GM19372 (cell line): ENCODE measurements around the gene PTPN21.

Experiments used
- ATAC-seq: cut with Tn5 transposase; IDR thresholded peaks from one replicate; pipeline ENCODE4 v1.9.1; 2021; ENCODE audit warnings: mild to moderate bottlenecking, low read depth, moderate library complexity; ENCODE audit not compliant: unreplicated experiment

The PTPN21 gene

GRCh38 chr14:88476214-88476774, 78.5 kb downstream of the PTPN21 start:
- ATAC-seq: no peak

DNA sequence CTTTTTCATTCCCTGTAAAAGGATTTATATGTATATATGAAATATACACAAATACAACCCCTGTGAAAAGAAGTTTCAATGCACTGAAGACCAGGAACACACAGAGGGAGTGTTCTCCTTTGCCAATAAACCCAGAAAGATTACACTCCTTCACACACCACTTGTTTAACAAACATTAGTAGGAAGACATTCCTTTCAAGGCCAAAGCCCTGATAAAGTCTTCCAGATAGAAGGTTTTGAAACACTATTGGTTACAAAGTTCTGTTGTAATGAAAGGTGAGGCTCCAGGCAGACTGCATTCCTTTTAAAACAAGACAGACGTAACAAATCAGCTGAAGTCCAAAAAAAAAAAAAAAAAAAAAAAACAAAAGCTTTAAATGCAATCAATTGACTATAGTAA, 81.0 kb downstream of the PTPN21 start:
- no peak for ATAC-seq

DNA sequence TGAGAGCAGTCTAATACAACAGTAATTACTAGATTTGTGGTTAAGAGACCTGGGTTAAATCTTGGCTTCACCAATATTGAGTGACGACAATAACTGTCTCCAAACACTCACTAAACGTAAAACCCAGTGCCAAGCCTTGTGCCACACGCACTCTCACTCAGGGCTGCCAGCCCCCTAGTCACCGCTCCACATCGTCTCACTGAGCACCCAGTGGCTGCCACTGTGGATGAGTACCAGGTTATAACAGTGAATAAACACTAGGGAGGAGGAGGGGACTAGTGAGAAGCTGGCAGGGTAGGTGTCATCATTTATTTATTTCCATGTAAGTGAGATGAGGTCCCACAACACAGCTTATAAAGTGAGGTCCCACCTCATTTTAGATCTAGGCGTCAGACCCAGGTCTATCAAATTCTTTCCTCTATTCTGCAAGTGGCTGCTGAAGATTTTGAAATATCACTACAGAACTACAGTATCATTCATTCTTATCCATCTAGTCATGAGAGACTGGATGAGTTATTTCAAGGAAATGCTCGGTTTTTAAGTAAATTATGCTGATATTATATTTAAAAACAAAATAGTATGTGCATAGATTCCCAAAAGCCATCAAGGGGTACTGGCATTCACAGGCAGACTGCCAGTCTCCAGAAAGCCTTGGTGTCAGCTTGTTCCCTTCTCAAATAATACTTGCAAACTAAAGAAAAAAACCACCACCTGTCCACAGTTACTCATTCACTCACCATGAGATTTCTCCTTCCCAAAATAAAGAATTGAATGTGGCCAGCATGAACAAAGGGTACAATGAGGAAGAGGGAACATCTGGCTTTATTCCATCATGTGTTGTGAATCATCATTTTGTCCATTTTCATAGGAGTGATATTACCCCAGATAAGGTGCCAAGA, 84.0 kb downstream of the PTPN21 start:
- ATAC-seq: no peak

DNA sequence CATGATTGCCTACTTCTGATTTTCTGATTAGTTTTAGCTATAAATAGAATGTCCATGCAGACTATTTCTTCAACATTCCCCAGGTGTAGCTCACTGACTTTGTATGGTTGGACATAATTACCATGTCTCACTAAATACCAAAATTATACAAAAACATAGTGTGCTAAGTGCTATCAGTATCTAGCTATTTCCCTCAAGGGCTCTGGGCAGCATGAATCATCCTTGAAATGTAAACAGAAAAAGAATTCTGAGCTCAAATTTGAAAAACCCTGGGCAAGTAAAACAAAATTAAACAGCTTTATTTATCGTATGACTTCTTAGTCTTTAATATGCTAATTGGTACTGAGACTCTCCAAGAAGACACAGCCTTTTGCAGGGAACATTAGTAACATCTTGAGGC, 86.4 kb downstream of the PTPN21 start:
- no peak for ATAC-seq

DNA sequence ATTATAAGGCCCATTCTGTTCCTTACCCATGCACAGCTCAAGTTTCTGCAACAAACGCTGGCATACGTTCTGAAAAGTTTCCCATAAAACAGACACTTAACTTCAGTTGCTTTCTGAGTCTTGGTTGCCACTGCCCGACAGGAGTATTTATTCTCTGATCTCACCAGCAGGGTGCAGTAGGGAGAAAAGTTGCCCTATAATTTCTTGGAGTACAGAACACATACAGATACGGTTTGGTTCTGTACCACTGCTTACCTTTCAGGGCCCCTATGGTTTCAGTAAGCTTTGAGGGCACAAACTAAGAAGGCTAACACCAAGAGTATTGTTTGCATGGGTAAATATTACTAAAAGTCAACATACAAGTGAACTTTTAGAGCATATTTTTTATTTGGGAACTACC, 91.5 kb downstream of the PTPN21 start:
- no peak for ATAC-seq

GRCh38 chr14:88454886-88455285, 99.9 kb downstream of the PTPN21 start:
- ATAC-seq: no peak

DNA sequence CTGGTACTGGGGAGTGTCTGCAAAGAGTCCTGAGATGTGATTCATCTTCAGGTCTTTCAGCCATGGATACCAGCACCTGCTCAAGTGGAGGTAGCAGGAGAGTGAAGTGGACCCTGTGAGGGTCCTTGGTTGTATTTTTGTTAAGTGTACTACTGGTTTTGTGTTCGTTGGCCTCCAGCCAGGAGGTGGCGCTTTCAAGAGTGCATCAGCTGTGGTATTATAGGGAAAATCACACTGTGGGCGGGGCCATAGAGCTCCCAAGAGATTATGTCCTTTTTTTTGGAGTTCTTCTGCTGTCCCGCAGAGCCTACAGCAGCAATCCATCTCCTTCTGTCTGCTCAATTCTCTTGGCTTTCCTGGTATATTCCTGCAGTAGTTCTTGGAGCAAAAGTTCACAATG, 102.6 kb downstream of the PTPN21 start:
- no peak for ATAC-seq

DNA sequence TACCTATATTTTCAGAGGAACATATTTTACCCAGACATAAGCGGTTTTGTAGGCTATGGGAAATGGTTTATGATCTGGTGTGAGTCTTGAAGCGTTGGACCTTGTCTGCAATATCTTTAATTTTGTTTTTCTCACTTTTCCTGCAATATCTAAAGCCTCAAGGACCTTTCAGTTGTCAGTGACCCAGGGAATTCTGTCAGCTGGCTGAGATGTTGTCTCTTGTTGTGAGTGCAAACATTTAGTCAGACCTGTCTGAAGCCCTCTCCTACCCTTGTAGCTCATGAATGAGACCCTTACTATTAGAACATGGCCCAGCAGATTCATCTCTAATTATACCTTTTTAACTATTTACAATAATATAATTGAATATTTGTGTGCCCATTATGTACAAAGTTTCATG, 115.7 kb downstream of the PTPN21 start:
- ATAC-seq: no peak

DNA sequence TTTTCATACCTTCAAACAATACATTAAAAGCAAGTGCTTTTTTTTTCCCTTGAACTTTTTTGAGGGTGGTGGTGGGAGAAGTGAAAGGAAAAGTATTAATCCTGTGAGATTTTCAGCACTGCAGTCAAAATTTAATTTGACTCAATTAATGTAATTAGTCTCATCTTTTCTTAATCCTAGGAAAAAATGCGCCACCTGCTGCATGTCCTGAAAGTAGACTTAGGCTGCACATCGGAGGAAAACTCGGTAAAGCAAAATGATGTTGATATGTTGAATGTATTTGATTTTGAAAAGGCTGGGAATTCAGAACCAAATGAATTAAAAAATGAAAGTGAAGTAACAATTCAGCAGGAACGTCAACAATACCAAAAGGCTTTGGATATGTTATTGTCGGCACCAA, 117.1 kb downstream of the PTPN21 start:
- no peak for ATAC-seq

DNA sequence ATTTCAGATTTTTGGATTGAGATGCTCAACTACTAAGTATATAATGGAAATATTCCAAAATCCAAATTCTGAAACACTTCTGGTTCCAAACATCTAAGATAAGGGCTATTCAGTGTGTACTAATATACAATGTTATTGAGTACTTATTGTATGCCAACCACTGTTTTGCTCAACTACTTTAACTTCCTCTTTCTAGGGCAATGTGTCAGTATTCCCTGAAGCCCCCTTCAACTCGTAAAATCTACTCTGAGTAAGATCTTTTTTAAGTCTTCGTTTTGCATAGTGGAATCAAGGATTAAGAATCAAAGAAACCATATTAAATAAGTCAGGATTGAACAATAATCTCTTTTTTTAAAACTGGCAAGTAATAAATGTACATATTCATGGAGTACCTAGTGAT, 123.8 kb downstream of the PTPN21 start:
- ATAC-seq: no peak

GRCh38 chr14:88426271-88426670, 128.5 kb downstream of the PTPN21 start:
- no peak for ATAC-seq

GRCh38 chr14:88424573-88424972, 130.2 kb downstream of the PTPN21 start:
- no peak for ATAC-seq

GRCh38 chr14:88422919-88423650, 131.7 kb downstream of the PTPN21 start:
- no peak for ATAC-seq

- ATAC-seq: no peak
These were observed 132.8 kb downstream of the PTPN21 start for GRCh38 chr14:88422047-88422446.

DNA sequence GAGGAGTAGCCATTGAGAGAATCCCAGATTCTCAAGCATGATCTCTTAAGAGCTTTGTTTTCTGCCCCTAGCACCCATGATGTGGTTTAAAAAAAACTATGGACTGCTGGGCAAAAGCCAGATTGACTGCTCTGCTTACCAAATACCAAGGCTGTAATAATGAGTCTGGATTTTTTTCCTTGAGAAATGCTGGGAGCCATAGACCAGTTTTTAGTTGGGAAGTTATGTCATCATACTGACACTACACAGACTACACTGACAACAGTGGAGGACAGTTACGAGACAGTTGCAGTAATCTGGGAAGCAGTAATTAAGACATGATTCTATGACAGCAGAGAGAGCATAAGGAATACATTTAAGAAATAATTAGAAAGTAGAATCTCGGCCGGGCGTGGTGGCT, 133.5 kb downstream of the PTPN21 start:
- ATAC-seq: no peak

- no peak for ATAC-seq
These were observed 134.6 kb downstream of the PTPN21 start for GRCh38 chr14:88420187-88420586.

DNA sequence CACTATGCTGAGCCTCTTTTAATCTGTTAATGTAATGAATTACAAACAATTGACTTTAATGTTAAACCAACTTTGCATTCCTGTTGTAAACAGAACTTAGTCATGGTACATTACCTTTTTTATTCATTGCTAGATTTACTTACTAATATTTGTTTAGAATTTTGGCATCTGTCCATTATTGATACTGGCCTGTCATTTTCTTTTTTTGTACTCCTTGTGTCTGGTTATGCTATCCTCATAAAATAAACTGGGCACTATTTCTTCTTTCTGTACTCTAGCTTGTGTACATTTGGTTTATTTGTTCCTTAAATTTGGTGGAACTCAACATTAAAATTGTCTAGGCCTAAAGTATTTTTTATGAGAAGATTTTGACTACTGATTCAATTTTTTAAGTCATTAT, 137.2 kb downstream of the PTPN21 start:
- no peak for ATAC-seq
